Panc1 (cell line): ENCODE measurements around the gene STEAP3. TPM values are rescaled to one million over a fixed set of nuclear protein-coding genes. Genes with fewer than 3 reads are reported as not detected.

Experiments used
- ATAC-seq: fragments of 200-7000 bp; cut with Tn5 transposase; 2 replicates; pipeline ENCODE4 v1.9.1; 2020; ENCODE audit warnings: mild to moderate bottlenecking, moderate library complexity
- BruUV-seq: library from RNA; stranded (reverse); fragments of 400-500 nt; replicated peaks from 2 replicates; lab custom pipeline; 2021; lab: Mats Ljungman, UMichigan
- CTCF ChIA-PET: fragments of 300-600 bp; sonication (Branson Sonifier 250); formaldehyde crosslinking; loops from one replicate; lab custom pipeline; 2022; ENCODE audit warnings: antibody characterized with exemption; lab: Charles Lee
- POLR2A ChIA-PET: fragments of 300-600 bp; sonication (Branson Sonifier 250); formaldehyde crosslinking; loops from one replicate; lab custom pipeline; 2022; ENCODE audit warnings: antibody characterized with exemption; lab: Charles Lee
- DNase-seq: peaks from one replicate; pipeline ENCODE4 v3.0.0-alpha.2; 2010; ENCODE audit warnings: low read depth, low spot score
- H3K27ac ChIP-seq: 2 replicates; pipeline ENCODE4 v1.5.1; 2011; ENCODE audit warnings: mild to moderate bottlenecking, low read length, inconsistent platforms
- H3K27me3 ChIP-seq: fragments of 200-500 bp; sonication (Bioruptor generic); 2 replicates; pipeline ENCODE4 v1.6.0; 2014; ENCODE audit warnings: low read length, inconsistent platforms; ENCODE audit not compliant: control insufficient read depth, insufficient read depth
- H3K36me3 ChIP-seq: fragments of 200-500 bp; sonication (Bioruptor generic); 2 replicates; pipeline ENCODE4 v1.5.1; 2014; ENCODE audit warnings: inconsistent platforms, mild to moderate bottlenecking, low read length, moderate library complexity; ENCODE audit not compliant: control insufficient read depth, insufficient read depth
- H3K4me1 ChIP-seq: 2 replicates; pipeline ENCODE4 v1.5.1; 2011; ENCODE audit warnings: inconsistent platforms, mild to moderate bottlenecking, low read length, moderate library complexity; ENCODE audit not compliant: control insufficient read depth, insufficient read depth
- H3K4me3 ChIP-seq, 2 experiments: 2 replicates each; pipeline ENCODE4 v1.5.1; 2011 to 2012; ENCODE audit warnings: low read depth in 2 of 2, low read length in 2 of 2, mild to moderate bottlenecking in 2 of 2, inconsistent platforms in 1 of 2, moderate library complexity in 1 of 2
- H3K9me3 ChIP-seq: fragments of 200-500 bp; sonication (Bioruptor generic); 2 replicates; pipeline ENCODE4 v1.5.1; 2014; ENCODE audit warnings: low read depth, mild to moderate bottlenecking, inconsistent platforms, low read length, moderate library complexity; ENCODE audit not compliant: control insufficient read depth, insufficient read depth
- CTCF ChIP-seq: fragments of 450-650 bp; IDR thresholded peaks from 2 replicates; pipeline ENCODE4 v1.5.1; 2017; ENCODE audit warnings: mild to moderate bottlenecking
- POLR2AphosphoS5 ChIP-seq: IDR thresholded peaks from 2 replicates; pipeline ENCODE4 v1.6.1; 2012; ENCODE audit warnings: mild to moderate bottlenecking, low read depth, low read length, moderate library complexity
- REST ChIP-seq, 2 experiments: IDR thresholded peaks; 2 replicates each; pipeline ENCODE4 v1.6.1; 2011 to 2012; ENCODE audit warnings: low read depth in 2 of 2, control low read depth in 1 of 2, low read length in 1 of 2, mild to moderate bottlenecking in 1 of 2, moderate library complexity in 1 of 2; ENCODE audit not compliant: insufficient read depth in 1 of 2
- SIN3A ChIP-seq: IDR thresholded peaks from 2 replicates; pipeline ENCODE4 v1.6.1; 2012; ENCODE audit warnings: low read depth, mild to moderate bottlenecking, low read length, moderate library complexity, borderline replicate concordance; ENCODE audit not compliant: insufficient read depth
- TCF7L2 ChIP-seq: IDR thresholded peaks from 2 replicates; pipeline ENCODE4 v1.6.1; 2011; ENCODE audit warnings: mild to moderate bottlenecking, low read depth, low read length, inconsistent platforms
- in situ Hi-C: cut with HindIII; loops from 2 replicates; pipeline ENCODE4 v1.10.0; 2016; ENCODE audit warnings: low sequenced_read_pairs, low pct_unique_long_range_greater_than_20kb
- intact Hi-C: fragments of 100-400 bp; cut with micrococcal nuclease; formaldehyde crosslinking; loops from one replicate; pipeline ENCODE4 v1.10.0; 2022; ENCODE audit not compliant: unreplicated experiment
- total RNA-seq: library from RNA; stranded (reverse); gene quantifications from one replicate; pipeline ENCODE4 v1.2.1, GENCODE V29; 2021; ENCODE audit not compliant: unreplicated experiment

Gene STEAP3
- total RNA-seq, 1 experiment from 2014 or later, result 44.8 TPM

GRCh38 chr2:119206201-119206600 lies 17.4 kb upstream of the STEAP3 start:
- Histone ChIP-seq H3K4me1 (no peaks in the 10 kb centered on the region), H3K27ac (no peak overlapping the region), H3K27me3 (no peaks in the 10 kb centered on the region), H3K9me3 (no peaks in the 10 kb centered on the region), H3K36me3 (no peaks in the 10 kb centered on the region), H3K4me3 (no peak overlapping the region)
- no TSS peak for BruUV-seq
- in situ Hi-C loops, result no loop called here
- ChIA-PET CTCF (no interaction called here), POLR2A (no interaction called here)
- ATAC-seq (no peak), DNase-seq (no peak)
- intact Hi-C loops, result no loop called here
- no peak for TF ChIP-seq TCF7L2
- no peak for TF ChIP-seq POLR2AphosphoS5
- TF ChIP-seq REST (IDR thresholded peaks at IDR 0.05; ENCODE audit: insufficient read depth in 1 of 2, low read depth in 2 of 2, low read length in 1 of 2), result no peak
- no peak for TF ChIP-seq CTCF
- TF ChIP-seq SIN3A, result no peak

- ChIA-PET CTCF (no interaction called here), POLR2A (no interaction called here)
- ATAC-seq (no peak), DNase-seq (no peak)
- in situ Hi-C loops, result no loop called here
- Histone ChIP-seq H3K36me3 (no peaks in the 10 kb centered on the region), H3K27ac (no peak overlapping the region), H3K9me3 (no peaks in the 10 kb centered on the region), H3K27me3 (no peaks in the 10 kb centered on the region), H3K4me3 (no peak overlapping the region), H3K4me1 (no peaks in the 10 kb centered on the region)
- BruUV-seq, result no TSS peak
- TF ChIP-seq CTCF (no peak), TCF7L2 (no peak), POLR2AphosphoS5 (no peak), REST (IDR thresholded peaks at IDR 0.05; ENCODE audit: insufficient read depth in 1 of 2, low read depth in 2 of 2, low read length in 1 of 2) (no peak), SIN3A (no peak)
- intact Hi-C loops, result no loop called here
Observed at GRCh38 chr2:119207447-119207846, 16.2 kb upstream of the STEAP3 start.
